ENCODE measurements around the gene RBMX2. TPM values are rescaled to one million over a fixed set of nuclear protein-coding genes. Genes with fewer than 3 reads are reported as not detected.

Gene RBMX2
- total RNA-seq, 2 donors from 2014 or later = 28.3 to 33.1 TPM

GRCh38 chrX:130413415-130413814 is 11.6 kb downstream of the RBMX2 start:
- no peak overlapping the region for H3K27ac Mint-ChIP-seq
- H3K27me3 Mint-ChIP-seq (ENCODE audit: insufficient read depth) = no peaks in the 10 kb centered on the region
- Histone ChIP-seq H3K27ac (ENCODE audit: low read depth, low read length) (no peak overlapping the region), H3K4me3 (ENCODE audit: low read length) (no peak overlapping the region), H3K9ac (ENCODE audit: extremely low read depth, low read length, poor library complexity, severe bottlenecking) (no peak overlapping the region), H3K9me3 (ENCODE audit: control insufficient read depth, low read length) (no peaks in the 10 kb centered on the region), H3K4me1 (ENCODE audit: control insufficient read depth, insufficient read depth, low read length) (no peaks in the 10 kb centered on the region), H3K36me3 (ENCODE audit: control insufficient read depth, insufficient read depth, low read length) (peaks cover 15% of the 10 kb centered on the region), H3K27me3 (ENCODE audit: control insufficient read depth, insufficient read depth, low read length, poor library complexity, severe bottlenecking) (no peaks in the 10 kb centered on the region)
- no peak overlapping the region for H3K4me3 Mint-ChIP-seq
- TF ChIP-seq CTCF (conservative IDR thresholded peaks at IDR 0.05) = no peak
- 100% methylated on average over 1 of the region's 2 CpGs; no CpG with 5 or more reads in 1 of the 2 experiments for WGBS, 2 experiments (ENCODE audit: insufficient coverage in 1 of 2, insufficient read length in 1 of 2)
- H3K36me3 Mint-ChIP-seq (ENCODE audit: low read depth) = peaks cover 44% of the 10 kb centered on the region
- no peak for DNase-seq
- peaks cover 30% of the 10 kb centered on the region for H3K9me3 Mint-ChIP-seq
- no peaks in the 10 kb centered on the region for H3K4me1 Mint-ChIP-seq

DNA sequence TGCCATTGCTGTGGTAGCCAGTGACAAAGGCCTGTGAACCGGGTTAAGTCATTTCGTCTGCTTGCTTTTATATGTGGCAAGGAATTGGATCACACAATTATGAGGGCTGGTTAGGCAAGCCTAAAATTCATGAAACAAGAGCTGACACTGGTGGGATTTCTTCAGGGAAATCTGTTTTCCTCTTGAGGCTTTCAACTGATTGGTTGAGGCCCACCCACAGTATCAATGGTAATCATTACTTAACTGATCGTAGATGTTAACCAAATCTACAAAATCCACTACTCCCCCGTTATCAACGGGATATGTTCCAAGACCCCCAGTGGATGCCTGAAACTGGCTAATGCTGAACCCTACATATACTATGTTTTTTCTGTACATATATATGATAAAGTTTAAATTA is 13.0 kb downstream of the RBMX2 start:
- Histone ChIP-seq H3K36me3 (ENCODE audit: control insufficient read depth, insufficient read depth, low read length) (peaks cover 7% of the 10 kb centered on the region), H3K4me1 (ENCODE audit: control insufficient read depth, insufficient read depth, low read length) (no peaks in the 10 kb centered on the region), H3K9ac (ENCODE audit: extremely low read depth, low read length, poor library complexity, severe bottlenecking) (no peak overlapping the region), H3K4me3 (ENCODE audit: low read length) (no peak overlapping the region), H3K27me3 (ENCODE audit: control insufficient read depth, insufficient read depth, low read length, poor library complexity, severe bottlenecking) (no peaks in the 10 kb centered on the region), H3K9me3 (ENCODE audit: control insufficient read depth, low read length) (no peaks in the 10 kb centered on the region), H3K27ac (ENCODE audit: low read depth, low read length) (no peak overlapping the region)
- Mint-ChIP-seq H3K9me3 (peaks cover 28% of the 10 kb centered on the region), H3K27ac (no peak overlapping the region), H3K4me3 (no peak overlapping the region), H3K27me3 (ENCODE audit: insufficient read depth) (no peaks in the 10 kb centered on the region), H3K36me3 (ENCODE audit: low read depth) (peaks cover 33% of the 10 kb centered on the region), H3K4me1 (peaks cover 5% of the 10 kb centered on the region)
- no peak for DNase-seq
- 87% methylated on average over 5 of the region's 5 CpGs; no CpG with 5 or more reads in 1 of the 2 experiments for WGBS, 2 experiments (ENCODE audit: insufficient coverage in 1 of 2, insufficient read length in 1 of 2)
- TF ChIP-seq CTCF (conservative IDR thresholded peaks at IDR 0.05) = no peak

DNA sequence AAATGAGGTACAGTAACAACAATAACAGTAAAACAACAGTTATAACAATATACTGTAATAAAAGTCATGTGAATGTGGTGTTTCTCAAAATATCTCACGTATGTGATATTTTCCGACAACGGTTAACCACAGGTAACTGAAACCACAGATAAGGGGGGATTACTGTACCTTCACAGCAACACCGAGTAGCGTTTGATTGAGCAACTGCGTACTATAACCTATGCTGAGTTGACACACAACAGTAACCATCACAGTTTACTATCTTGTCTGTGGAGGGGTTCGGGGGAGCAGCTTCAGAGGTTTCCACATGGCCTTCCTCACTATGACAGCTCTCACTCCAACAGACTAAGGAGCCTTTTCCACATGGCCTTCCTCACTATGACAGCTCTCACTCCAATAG is 13.4 kb downstream of the RBMX2 start:
- no peak overlapping the region for H3K9ac ChIP-seq (ENCODE audit: extremely low read depth, low read length, poor library complexity, severe bottlenecking)
- H3K9me3 Mint-ChIP-seq = peaks cover 26% of the 10 kb centered on the region
- WGBS, 2 experiments (ENCODE audit: insufficient coverage in 1 of 2, insufficient read length in 1 of 2) = 97% methylated on average over 7 of the region's 7 CpGs; no CpG with 5 or more reads in 1 of the 2 experiments

More for the DNA sequence above, 13.4 kb downstream of the RBMX2 start:
- peaks cover 5% of the 10 kb centered on the region for H3K36me3 ChIP-seq (ENCODE audit: control insufficient read depth, insufficient read depth, low read length)
- H3K4me3 ChIP-seq (ENCODE audit: low read length) = no peak overlapping the region
- Mint-ChIP-seq H3K27me3 (ENCODE audit: insufficient read depth) (no peaks in the 10 kb centered on the region), H3K27ac (no peak overlapping the region), H3K4me1 (peaks cover 8% of the 10 kb centered on the region), H3K4me3 (no peak overlapping the region), H3K36me3 (ENCODE audit: low read depth) (peaks cover 29% of the 10 kb centered on the region)
- no peak for TF ChIP-seq CTCF (conservative IDR thresholded peaks at IDR 0.05)
- DNase-seq = no peak
- H3K9me3 ChIP-seq (ENCODE audit: control insufficient read depth, low read length) = no peaks in the 10 kb centered on the region
- H3K27me3 ChIP-seq (ENCODE audit: control insufficient read depth, insufficient read depth, low read length, poor library complexity, severe bottlenecking) = no peaks in the 10 kb centered on the region
- no peak overlapping the region for H3K27ac ChIP-seq (ENCODE audit: low read depth, low read length)
- H3K4me1 ChIP-seq (ENCODE audit: control insufficient read depth, insufficient read depth, low read length) = no peaks in the 10 kb centered on the region

Measured in endodermal cell (in vitro differentiated cells).